Hematopoietic multipotent progenitor cell treated with erythropoietin and hydrocortisone succinate and interleukin-3 and kit ligand, for 6 days (in vitro differentiated cells): ENCODE results near the gene SPRYD3.
"Not testable (repeated sequence)": the region's sequence is repeated elsewhere in the genome, so short reads cannot be mapped to it uniquely, and the experiment has no call there.

Experiments
- DNase-seq: peaks from one replicate; pipeline ENCODE4 v3.0.0-alpha.2; 2015

SPRYD3 gene

GRCh38 chr12:53101931-53102781, 23.0 kb upstream of the SPRYD3 start:
- no peak for DNase-seq

GRCh38 chr12:53101266-53101665, 22.1 kb upstream of the SPRYD3 start:
- no peak for DNase-seq

GRCh38 chr12:53100466-53101151, 21.4 kb upstream of the SPRYD3 start:
- DNase-seq: no peak

GRCh38 chr12:53099071-53099882, 20.1 kb upstream of the SPRYD3 start:
- peak; percentile 88 for DNase-seq

- DNase-seq: no peak
Measured at GRCh38 chr12:53098354-53098981, 19.3 kb upstream of the SPRYD3 start.

DNA sequence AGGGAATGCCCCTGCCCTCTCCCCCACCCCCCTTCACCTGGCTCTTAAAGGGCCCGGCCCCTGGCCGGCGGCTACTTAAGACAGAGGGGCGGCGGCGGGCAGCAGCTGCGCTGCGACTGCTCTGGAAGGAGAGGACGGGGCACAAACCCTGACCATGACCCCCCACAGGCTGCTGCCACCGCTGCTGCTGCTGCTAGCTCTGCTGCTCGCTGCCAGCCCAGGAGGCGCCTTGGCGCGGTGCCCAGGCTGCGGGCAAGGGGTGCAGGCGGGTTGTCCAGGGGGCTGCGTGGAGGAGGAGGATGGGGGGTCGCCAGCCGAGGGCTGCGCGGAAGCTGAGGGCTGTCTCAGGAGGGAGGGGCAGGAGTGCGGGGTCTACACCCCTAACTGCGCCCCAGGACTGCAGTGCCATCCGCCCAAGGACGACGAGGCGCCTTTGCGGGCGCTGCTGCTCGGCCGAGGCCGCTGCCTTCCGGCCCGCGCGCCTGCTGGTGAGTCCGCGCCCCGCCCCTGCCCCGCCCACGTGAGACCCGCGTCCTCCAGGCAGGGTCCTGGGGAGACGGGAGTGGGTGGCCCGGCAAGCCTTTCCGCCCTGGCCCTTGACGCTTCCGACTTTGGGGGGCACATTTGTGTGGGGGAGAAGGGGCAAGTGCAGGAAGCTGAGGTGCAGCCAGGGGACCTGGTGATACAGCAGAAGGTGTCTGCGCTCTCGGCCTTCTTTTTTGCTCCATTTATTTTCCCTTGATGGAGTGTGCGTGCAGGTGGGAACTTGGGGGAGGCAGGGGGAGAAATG, 18.6 kb upstream of the SPRYD3 start, which contains the start of gene IGFBP6:
IGFBP6 (plus strand) TSS at position 104 of the 790 bp plus-strand sequence; CDS start at position 155, 51 bp downstream.
- DNase-seq: peak; percentile 69

GRCh38 chr12:53097207-53097563, 18.0 kb upstream of the SPRYD3 start:
- no peak for DNase-seq

- DNase-seq: no peak
Measured at GRCh38 chr12:53096759-53097158, 17.6 kb upstream of the SPRYD3 start.

DNA sequence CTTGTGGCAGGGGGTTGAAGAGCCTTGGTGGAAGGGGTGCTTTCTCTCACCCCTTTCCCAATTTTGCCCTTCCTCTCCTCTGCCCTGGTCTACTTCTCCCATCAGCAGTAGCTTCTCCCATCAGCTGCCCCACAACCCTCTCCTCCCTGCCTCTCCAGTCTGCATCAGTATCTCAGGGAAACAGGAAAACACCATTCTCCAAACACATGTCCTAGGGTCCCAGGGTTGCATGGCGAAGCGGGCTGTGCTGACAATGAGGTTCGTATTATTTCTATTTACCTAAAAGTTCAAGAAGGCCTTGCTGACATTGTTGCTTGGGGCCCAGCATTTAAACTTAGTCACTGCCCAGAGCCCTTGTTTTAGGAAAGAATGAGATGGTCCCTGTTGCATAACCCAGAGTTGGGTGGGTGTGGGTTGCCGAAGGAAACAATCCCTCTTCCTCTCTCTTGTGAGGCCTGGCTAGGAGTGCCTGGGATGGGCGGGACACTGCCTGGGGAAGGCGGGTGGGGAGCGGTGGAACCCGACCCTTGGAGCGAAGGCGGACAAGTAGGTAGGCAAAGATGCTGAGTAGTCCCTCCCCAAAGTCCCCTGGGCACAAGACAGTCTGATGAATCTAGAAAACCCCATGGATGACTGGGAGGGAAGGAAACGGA, 17.0 kb upstream of the SPRYD3 start:
- DNase-seq: no peak

DNA sequence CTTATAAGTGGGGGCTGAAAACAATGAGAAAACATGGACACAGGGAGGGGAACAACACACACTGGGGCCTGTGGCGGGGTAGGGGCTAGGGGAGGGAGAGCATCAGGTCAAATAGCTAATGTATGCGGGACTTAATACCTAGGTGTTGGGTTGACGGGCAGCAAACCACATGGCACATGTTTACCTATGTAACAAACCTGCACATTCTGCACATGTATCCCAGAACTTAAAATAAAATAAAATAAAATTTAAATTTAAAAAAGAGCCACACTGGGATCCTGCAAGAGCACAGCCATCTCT, 16.4 kb upstream of the SPRYD3 start:
- DNase-seq: not testable (repeated sequence)

DNA sequence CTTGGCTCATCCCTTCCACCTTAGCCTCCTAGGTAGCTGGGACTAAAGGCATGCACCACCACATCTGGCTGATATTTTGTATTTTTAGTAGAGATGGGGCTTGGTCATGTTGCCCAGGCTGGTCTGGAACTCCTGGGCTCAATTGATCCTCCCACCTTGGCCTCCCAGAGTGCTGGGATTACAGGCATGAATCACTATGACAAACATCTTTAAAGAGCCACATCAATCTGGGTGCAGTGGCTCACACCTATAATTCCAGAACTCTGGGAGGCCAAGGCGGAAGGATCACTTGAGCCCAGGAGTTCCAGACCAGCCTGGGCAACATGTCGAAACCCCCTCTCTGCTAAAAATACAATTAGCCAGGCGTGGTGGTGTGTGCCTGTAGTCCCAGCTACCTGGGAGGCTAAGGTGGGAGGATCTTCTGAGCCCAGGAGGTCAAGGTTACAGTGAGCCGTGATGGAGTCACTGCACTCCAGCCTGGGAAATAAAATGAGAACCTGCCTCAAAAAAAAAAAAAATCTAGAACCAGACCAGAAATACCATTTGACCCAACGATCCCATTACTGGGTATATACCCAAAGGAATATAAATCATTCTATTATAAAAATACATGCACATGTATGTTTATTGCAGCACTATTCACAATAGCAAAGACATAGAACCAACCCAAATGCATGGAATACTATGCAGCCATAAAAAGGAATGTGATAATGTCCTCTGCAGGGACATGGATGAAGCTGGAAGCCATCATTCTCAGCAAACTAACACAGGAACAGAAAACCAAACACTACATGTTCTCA, 15.8 kb upstream of the SPRYD3 start:
- not testable (repeated sequence) for DNase-seq

- DNase-seq: no peak
Measured at GRCh38 chr12:53094394-53094787, 15.2 kb upstream of the SPRYD3 start.

DNA sequence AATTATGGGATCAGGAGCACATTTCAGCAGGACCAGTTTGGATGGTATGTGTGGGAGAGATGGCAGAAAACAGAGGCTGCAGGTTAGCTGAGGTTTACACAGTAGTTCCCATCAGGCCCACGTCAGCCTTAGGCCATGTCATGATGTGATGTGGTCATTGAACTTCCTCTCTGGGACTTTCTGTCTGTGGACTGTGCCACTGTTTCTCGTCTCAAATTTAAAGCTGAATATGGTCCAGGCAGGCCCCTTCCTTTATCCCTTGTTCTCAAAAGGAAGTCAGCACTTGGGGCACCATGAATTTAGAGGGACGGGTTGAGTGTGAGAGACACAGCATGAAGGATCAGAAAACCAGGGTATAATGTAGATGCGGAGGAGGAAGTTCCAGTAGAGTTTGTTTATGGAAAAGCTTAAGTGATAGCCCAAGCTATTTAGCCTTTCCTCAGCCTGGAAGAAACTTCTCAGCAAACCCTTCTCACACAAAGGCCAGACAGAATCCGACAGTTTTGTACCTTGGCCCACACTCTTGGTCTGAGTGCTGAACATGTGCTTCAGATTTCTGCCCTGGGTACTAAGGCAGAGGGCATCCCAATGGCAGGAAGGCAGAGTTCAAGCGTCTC, 14.7 kb upstream of the SPRYD3 start:
- peak; percentile 38 for DNase-seq

- no peak for DNase-seq
Measured at GRCh38 chr12:53091756-53092155, 12.6 kb upstream of the SPRYD3 start.

GRCh38 chr12:53090554-53090953, 11.4 kb upstream of the SPRYD3 start:
- no peak for DNase-seq

DNA sequence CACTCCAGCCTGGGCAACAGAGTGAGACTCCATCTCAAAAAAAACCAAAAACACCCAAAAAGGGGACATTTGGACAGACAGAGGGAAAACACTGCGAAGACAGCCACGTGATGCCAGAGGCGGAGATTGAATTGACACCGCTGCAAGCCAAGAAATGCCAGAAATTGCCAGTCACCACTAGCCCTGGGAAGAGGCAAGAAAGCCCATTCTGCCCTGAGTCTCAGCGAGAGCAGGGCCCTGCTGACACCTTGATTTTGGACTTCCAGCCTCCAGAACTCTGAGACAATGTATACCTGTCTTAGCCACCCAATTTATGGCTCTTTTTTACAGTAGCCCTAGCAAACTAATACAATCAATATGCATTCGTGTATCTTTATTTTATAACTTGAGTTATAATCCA, 10.9 kb upstream of the SPRYD3 start:
- DNase-seq: no peak

DNA sequence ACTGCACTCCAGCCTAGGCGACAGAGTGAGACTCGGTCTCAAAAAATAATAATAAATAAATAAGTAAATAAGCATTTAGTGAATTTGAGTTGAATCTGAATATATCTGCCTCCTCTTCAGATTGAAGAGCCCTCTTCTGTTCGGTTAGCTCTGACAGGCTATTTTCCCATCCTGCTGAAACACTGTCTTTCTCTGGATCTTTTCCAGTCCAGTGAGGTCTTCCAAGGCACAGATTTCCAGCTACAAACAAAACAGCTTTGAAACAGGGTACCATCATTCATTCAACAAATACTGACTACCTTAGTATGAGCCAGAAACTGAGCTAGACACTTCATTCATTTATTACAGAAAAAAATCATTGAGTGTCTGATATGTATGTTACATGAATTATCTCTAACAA, 7.2 kb upstream of the SPRYD3 start:
- no peak for DNase-seq

- no peak for DNase-seq
Measured at GRCh38 chr12:53082637-53083175, 3.5 kb upstream of the SPRYD3 start.

DNA sequence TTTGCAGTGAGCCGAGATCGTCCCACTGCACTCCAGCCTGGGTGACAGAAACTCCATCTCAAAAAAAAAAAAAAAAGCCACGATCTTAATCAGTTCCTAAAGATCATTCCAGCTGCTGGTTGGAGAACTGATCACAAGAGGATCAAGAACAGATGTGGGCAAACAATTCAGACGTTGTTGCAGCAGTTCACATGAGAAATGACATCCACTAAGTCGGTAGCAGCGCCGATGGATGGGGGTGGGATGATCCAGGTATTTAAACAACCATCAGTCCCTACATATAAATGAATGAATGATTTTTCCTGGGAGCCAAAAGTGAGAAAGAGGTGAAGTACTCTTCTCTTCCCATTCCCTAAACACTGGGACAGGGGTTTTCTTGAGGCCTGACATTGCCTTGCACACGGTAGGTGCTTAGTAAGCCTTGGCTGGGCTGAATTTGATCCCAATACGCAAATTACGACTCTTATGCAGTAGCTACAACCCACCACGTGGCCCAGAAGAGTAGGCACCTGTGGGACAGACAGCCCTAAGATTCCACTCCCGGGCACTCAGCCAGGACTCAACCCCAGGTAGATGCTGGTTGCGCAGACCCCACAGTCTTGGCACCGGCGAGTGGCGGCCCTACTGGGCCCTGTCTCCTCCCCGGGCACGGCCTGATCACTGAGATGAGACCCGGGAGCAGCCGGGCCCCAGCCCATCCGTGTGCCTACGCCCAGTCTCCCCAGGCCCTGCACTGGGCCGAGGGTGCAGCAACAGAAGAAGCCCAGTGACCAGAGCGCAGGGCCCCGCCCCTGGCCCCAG, 565 bp downstream of the SPRYD3 start:
- peak; percentile 61 for DNase-seq
